ENCODE measurements around the gene CD33.

DNA sequence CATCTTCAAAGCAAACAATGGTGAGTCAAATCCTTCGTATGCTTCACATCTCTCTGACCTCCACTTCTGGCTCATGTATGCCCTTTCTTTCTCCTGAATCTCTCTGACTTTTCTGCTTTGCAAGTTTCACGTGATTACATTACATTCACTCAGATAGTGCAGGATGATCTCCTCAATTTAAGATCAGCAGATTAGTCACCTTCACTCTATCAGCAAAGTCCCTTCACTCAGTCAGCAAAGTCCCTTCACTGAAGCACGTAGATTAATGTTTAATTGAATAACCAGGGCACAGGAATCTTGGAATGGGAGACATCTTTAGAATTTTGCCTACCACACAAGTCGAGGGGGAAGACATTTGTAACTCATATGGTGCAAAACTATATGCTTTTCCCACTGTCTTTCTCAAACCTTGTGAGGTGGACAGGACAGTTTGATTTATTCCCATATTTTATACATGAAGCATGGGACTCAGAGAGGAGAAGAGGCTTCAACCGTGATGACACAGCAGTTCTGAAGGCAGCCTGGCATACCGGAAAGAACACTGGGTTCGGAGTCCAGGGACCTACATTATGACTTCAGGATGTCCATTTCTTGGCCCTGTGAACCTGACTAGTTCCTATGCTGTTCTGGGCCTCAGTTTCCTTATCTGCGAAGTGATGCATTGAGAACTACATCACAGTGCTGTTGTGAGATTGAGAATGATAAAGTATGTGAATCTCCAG is 49.3 kb downstream of the CD33 start:
- TF ChIP-seq, protein P1, sequence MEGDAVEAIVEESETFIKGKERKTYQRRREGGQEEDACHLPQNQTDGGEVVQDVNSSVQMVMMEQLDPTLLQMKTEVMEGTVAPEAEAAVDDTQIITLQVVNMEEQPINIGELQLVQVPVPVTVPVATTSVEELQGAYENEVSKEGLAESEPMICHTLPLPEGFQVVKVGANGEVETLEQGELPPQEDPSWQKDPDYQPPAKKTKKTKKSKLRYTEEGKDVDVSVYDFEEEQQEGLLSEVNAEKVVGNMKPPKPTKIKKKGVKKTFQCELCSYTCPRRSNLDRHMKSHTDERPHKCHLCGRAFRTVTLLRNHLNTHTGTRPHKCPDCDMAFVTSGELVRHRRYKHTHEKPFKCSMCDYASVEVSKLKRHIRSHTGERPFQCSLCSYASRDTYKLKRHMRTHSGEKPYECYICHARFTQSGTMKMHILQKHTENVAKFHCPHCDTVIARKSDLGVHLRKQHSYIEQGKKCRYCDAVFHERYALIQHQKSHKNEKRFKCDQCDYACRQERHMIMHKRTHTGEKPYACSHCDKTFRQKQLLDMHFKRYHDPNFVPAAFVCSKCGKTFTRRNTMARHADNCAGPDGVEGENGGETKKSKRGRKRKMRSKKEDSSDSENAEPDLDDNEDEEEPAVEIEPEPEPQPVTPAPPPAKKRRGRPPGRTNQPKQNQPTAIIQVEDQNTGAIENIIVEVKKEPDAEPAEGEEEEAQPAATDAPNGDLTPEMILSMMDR (conservative IDR thresholded peaks at IDR 0.05; ENCODE audit: low read depth, low read length), result no peak
- no peak for TF ChIP-seq EZH2 (IDR thresholded peaks at IDR 0.05; ENCODE audit: low read length, unreplicated experiment)

Data from PC-3 (cell line).